ENCODE data around the gene P2RX3.

DNA sequence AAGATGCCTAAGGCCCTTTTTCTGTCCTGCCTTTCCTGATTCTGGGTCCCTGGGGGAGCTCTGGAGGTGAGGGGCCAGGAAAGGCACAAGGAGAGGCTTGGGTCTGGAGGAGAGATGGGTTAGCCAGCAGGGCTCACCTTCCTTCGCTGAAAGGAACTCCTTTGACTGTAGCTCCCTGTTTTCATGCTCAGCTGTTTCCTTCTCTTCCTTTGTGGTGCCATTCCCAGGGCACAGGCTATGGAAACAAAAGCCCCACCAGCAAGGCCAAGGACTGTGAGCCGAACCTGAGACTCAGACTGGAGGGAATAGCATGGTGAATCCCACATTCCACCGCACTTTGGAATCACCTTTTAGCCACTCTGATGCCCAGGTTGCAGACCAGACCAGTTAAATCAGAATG lies 78.3 kb downstream of the P2RX3 start:
- TF ChIP-seq, protein P1, sequence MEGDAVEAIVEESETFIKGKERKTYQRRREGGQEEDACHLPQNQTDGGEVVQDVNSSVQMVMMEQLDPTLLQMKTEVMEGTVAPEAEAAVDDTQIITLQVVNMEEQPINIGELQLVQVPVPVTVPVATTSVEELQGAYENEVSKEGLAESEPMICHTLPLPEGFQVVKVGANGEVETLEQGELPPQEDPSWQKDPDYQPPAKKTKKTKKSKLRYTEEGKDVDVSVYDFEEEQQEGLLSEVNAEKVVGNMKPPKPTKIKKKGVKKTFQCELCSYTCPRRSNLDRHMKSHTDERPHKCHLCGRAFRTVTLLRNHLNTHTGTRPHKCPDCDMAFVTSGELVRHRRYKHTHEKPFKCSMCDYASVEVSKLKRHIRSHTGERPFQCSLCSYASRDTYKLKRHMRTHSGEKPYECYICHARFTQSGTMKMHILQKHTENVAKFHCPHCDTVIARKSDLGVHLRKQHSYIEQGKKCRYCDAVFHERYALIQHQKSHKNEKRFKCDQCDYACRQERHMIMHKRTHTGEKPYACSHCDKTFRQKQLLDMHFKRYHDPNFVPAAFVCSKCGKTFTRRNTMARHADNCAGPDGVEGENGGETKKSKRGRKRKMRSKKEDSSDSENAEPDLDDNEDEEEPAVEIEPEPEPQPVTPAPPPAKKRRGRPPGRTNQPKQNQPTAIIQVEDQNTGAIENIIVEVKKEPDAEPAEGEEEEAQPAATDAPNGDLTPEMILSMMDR (conservative IDR thresholded peaks at IDR 0.05; ENCODE audit: low read length), result no peak
- TF ChIP-seq EZH2phosphoT487 (IDR thresholded peaks at IDR 0.05; ENCODE audit: borderline replicate concordance, low read depth, low read length), result no peak
